ENCODE measurements around the gene CACFD1. TPM values are rescaled to one million over a fixed set of nuclear protein-coding genes. Genes with fewer than 3 reads are reported as not detected.

CACFD1 gene
- total RNA-seq, 1 donor from 2014 or later: 1.1 TPM

- no peaks in the 10 kb centered on the region for H3K9me3 Mint-ChIP-seq
Measured at GRCh38 chr9:133493845-133494540, 34.2 kb downstream of the CACFD1 start.

GRCh38 chr9:133494636-133495326, 35.0 kb downstream of the CACFD1 start:
- no peak overlapping the region for H3K27ac Mint-ChIP-seq
- intact Hi-C loops (cut with micrococcal nuclease): no loop called here
- H3K4me1 Mint-ChIP-seq (ENCODE audit: low read depth): no peaks in the 10 kb centered on the region
- no peaks in the 10 kb centered on the region for H3K9me3 Mint-ChIP-seq
- H3K27me3 Mint-ChIP-seq (ENCODE audit: insufficient read depth): no peaks in the 10 kb centered on the region
- no peak overlapping the region for H3K4me3 Mint-ChIP-seq
- DNase-seq (ENCODE audit: low spot score): no peak
- no peaks in the 10 kb centered on the region for H3K36me3 Mint-ChIP-seq (ENCODE audit: low read depth)

More at GRCh38 chr9:133493845-133494540, 34.2 kb downstream of the CACFD1 start:
- no peaks in the 10 kb centered on the region for H3K4me1 Mint-ChIP-seq (ENCODE audit: low read depth)
- no peak overlapping the region for H3K27ac Mint-ChIP-seq
- DNase-seq (ENCODE audit: low spot score): no peak
- no peaks in the 10 kb centered on the region for H3K36me3 Mint-ChIP-seq (ENCODE audit: low read depth)
- H3K27me3 Mint-ChIP-seq (ENCODE audit: insufficient read depth): no peaks in the 10 kb centered on the region
- no peak overlapping the region for H3K4me3 Mint-ChIP-seq
- intact Hi-C loops (cut with micrococcal nuclease): no loop called here

GRCh38 chr9:133495327-133496293, 35.8 kb downstream of the CACFD1 start:
- DNase-seq (ENCODE audit: low spot score): no peak
- intact Hi-C loops (cut with micrococcal nuclease): no loop called here
- H3K27me3 Mint-ChIP-seq (ENCODE audit: insufficient read depth): no peaks in the 10 kb centered on the region
- H3K9me3 Mint-ChIP-seq: peaks cover 5% of the 10 kb centered on the region
- no peak overlapping the region for H3K27ac Mint-ChIP-seq
- H3K4me3 Mint-ChIP-seq: no peak overlapping the region
- H3K4me1 Mint-ChIP-seq (ENCODE audit: low read depth): no peaks in the 10 kb centered on the region
- no peaks in the 10 kb centered on the region for H3K36me3 Mint-ChIP-seq (ENCODE audit: low read depth)

GRCh38 chr9:133496861-133497842, 37.4 kb downstream of the CACFD1 start:
- no peak overlapping the region for H3K27ac Mint-ChIP-seq
- no peaks in the 10 kb centered on the region for H3K4me1 Mint-ChIP-seq (ENCODE audit: low read depth)
- H3K4me3 Mint-ChIP-seq: no peak overlapping the region
- intact Hi-C loops (cut with micrococcal nuclease): no loop called here
- no peaks in the 10 kb centered on the region for H3K36me3 Mint-ChIP-seq (ENCODE audit: low read depth)
- H3K27me3 Mint-ChIP-seq (ENCODE audit: insufficient read depth): no peaks in the 10 kb centered on the region
- peaks cover 21% of the 10 kb centered on the region for H3K9me3 Mint-ChIP-seq
- DNase-seq (ENCODE audit: low spot score): no peak

- intact Hi-C loops (cut with micrococcal nuclease): no loop called here
- peaks cover 30% of the 10 kb centered on the region for H3K9me3 Mint-ChIP-seq
- no peaks in the 10 kb centered on the region for H3K27me3 Mint-ChIP-seq (ENCODE audit: insufficient read depth)
- no peak for DNase-seq (ENCODE audit: low spot score)
- no peak overlapping the region for H3K4me3 Mint-ChIP-seq
- H3K27ac Mint-ChIP-seq: no peak overlapping the region
- H3K36me3 Mint-ChIP-seq (ENCODE audit: low read depth): no peaks in the 10 kb centered on the region
- no peaks in the 10 kb centered on the region for H3K4me1 Mint-ChIP-seq (ENCODE audit: low read depth)
Measured at GRCh38 chr9:133499132-133499891, 39.5 kb downstream of the CACFD1 start.

GRCh38 chr9:133499892-133500270, 40.1 kb downstream of the CACFD1 start:
- intact Hi-C loops (cut with micrococcal nuclease): no loop called here
- H3K36me3 Mint-ChIP-seq (ENCODE audit: low read depth): no peaks in the 10 kb centered on the region
- DNase-seq (ENCODE audit: low spot score): no peak

GRCh38 chr9:133502112-133502511, 42.3 kb downstream of the CACFD1 start:
- DNase-seq (ENCODE audit: low spot score): no peak
- Mint-ChIP-seq H3K36me3 (ENCODE audit: low read depth) (no peaks in the 10 kb centered on the region), H3K27ac (no peak overlapping the region), H3K4me3 (no peak overlapping the region), H3K4me1 (ENCODE audit: low read depth) (no peaks in the 10 kb centered on the region), H3K27me3 (ENCODE audit: insufficient read depth) (no peaks in the 10 kb centered on the region), H3K9me3 (peaks cover 30% of the 10 kb centered on the region)
- intact Hi-C loops (cut with micrococcal nuclease): no loop called here

More at GRCh38 chr9:133499892-133500270, 40.1 kb downstream of the CACFD1 start:
- H3K27ac Mint-ChIP-seq: no peak overlapping the region
- H3K9me3 Mint-ChIP-seq: peaks cover 30% of the 10 kb centered on the region
- no peaks in the 10 kb centered on the region for H3K4me1 Mint-ChIP-seq (ENCODE audit: low read depth)
- H3K4me3 Mint-ChIP-seq: no peak overlapping the region
- no peaks in the 10 kb centered on the region for H3K27me3 Mint-ChIP-seq (ENCODE audit: insufficient read depth)

GRCh38 chr9:133505186-133505830, 45.5 kb downstream of the CACFD1 start:
- Mint-ChIP-seq H3K9me3 (peaks cover 26% of the 10 kb centered on the region), H3K4me3 (no peak overlapping the region), H3K36me3 (ENCODE audit: low read depth) (no peaks in the 10 kb centered on the region), H3K4me1 (ENCODE audit: low read depth) (peaks cover 6% of the 10 kb centered on the region), H3K27ac (no peak overlapping the region), H3K27me3 (ENCODE audit: insufficient read depth) (no peaks in the 10 kb centered on the region)
- intact Hi-C loops (cut with micrococcal nuclease): no loop called here
- no peak for DNase-seq (ENCODE audit: low spot score)

- Mint-ChIP-seq H3K27me3 (ENCODE audit: insufficient read depth) (no peaks in the 10 kb centered on the region), H3K27ac (no peak overlapping the region), H3K4me1 (ENCODE audit: low read depth) (peaks cover 6% of the 10 kb centered on the region), H3K9me3 (peaks cover 20% of the 10 kb centered on the region), H3K36me3 (ENCODE audit: low read depth) (no peaks in the 10 kb centered on the region), H3K4me3 (no peak overlapping the region)
- no peak for DNase-seq (ENCODE audit: low spot score)
- intact Hi-C loops (cut with micrococcal nuclease): no loop called here
Measured at GRCh38 chr9:133505901-133506652, 46.3 kb downstream of the CACFD1 start.

- no peak for DNase-seq (ENCODE audit: low spot score)
- Mint-ChIP-seq H3K9me3 (peaks cover 15% of the 10 kb centered on the region), H3K4me1 (ENCODE audit: low read depth) (peaks cover 6% of the 10 kb centered on the region), H3K27ac (no peak overlapping the region), H3K27me3 (ENCODE audit: insufficient read depth) (no peaks in the 10 kb centered on the region), H3K4me3 (no peak overlapping the region), H3K36me3 (ENCODE audit: low read depth) (no peaks in the 10 kb centered on the region)
- intact Hi-C loops (cut with micrococcal nuclease): no loop called here
Measured at GRCh38 chr9:133506653-133507038, 46.9 kb downstream of the CACFD1 start.

All from activated T-helper 1 cell treated with anti-CD3 and anti-CD28 coated beads, Interleukin-12 subunit alpha, Interleukin-12 subunit beta, Interleukin-2, Interleukin-4 antibody, amounts not matched to agents 30 ng/mL and 10 ng/mL and 1 ng/mL, durations not matched to agents 14 hours and 24 hours and 36 hours (primary cell).